Activated T-helper 9 cell treated with anti-CD3 and anti-CD28 coated beads, Interleukin-2, amount 50 U/mL, for 16 hours (primary cell): ENCODE measurements around the gene FAF2.
A peak's percentile ranks its signal among the peaks of the same experiment; 100 is the strongest.
"Not testable (repeated sequence)": the region's sequence is repeated elsewhere in the genome, so short reads cannot be mapped to it uniquely, and the experiment has no call there.

Experiments used
- DNase-seq: peaks from one replicate; pipeline ENCODE4 v3.0.0-alpha.2; 2020; ENCODE audit warnings: low read depth

The FAF2 gene

GRCh38 chr5:176416965-176417364, 31.2 kb upstream of the FAF2 start:
- no peak for DNase-seq

- no peak for DNase-seq
These were observed 29.9 kb upstream of the FAF2 start for GRCh38 chr5:176418251-176418650.

DNA sequence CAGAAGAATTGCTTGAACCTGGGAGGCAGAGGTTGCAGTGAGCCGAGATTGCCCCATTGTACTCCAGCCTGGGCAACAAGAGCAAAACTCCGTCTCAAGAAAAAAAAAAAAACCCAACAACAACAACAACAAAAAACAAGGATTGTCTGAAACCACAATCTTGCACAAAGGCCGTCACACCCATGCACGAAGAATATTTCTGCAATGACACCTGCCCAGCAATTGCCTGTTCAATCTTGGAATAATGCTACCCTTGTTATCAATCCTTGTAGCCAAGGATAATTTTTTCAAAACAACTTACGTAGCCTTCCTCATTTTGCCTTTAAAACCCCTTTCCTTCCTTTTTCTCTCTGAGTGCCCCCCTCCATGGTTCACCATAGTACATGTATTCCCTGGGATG, 28.1 kb upstream of the FAF2 start:
- DNase-seq = no peak

DNA sequence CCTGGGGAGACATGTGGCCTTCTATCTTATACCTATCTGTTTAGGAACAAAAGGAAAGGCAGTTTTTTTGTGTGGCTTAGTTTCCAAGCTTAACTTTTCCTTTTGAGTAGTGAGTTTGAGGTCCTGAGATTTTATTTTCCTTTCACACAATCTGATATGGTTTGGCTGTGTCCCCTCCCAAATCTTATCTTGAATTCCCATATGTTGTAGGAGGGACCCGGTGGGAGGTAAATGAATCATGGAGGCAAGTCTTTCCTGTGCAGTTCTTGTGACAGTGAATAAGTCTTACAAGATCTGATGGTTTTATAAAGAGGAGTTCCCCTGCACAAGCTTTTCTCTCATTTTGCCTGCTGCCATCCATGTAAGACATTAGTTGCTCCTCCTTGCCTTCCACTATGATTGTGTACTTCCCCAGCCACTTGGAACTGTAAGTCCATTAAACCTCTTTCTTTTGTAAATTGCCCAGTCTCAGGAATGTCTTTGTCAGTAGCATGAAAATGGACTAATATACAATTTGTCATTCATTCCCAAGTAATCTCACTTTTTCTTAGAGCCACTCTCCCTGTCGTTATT, 27.1 kb upstream of the FAF2 start:
- DNase-seq = no peak

DNA sequence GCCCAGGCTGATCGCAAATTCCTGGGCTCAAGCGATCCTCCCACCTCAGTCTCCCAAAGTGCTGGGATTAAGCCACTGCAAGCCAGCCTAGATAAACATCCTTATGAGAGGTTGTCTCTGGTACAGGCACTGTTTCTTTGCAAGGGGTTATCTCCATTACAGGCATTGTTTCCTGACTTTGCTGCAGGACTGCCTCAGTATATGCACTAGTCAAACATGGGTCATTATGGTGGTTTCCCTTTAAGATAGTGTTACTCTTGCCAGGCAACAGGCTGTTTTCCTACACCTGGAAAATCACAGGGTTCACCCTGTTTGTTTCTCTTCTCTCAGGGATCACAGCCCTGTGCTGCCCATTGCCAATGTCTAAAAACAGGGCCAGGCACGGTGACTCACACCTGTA, 24.0 kb upstream of the FAF2 start:
- no peak for DNase-seq

- no peak for DNase-seq
These were observed 23.0 kb upstream of the FAF2 start for GRCh38 chr5:176425138-176425537.

DNA sequence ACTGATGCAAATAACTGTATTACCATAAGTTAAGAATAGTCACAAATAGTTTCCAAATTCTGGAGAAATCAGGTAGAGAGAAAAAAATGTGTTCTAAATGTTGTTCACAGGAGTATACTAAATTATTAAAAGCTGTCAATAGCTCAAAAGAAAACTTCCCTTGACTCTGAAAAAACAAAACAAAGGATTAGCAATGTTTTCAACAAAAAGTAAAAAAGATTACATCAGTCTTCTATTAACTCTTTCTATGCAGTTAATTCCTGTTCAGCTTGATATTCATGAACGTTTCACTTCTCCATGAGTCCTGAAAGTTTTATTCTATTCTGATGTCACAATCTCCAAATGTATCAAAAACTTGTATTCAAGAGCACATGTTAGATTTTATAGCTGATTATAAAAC, 22.4 kb upstream of the FAF2 start:
- DNase-seq = no peak

DNA sequence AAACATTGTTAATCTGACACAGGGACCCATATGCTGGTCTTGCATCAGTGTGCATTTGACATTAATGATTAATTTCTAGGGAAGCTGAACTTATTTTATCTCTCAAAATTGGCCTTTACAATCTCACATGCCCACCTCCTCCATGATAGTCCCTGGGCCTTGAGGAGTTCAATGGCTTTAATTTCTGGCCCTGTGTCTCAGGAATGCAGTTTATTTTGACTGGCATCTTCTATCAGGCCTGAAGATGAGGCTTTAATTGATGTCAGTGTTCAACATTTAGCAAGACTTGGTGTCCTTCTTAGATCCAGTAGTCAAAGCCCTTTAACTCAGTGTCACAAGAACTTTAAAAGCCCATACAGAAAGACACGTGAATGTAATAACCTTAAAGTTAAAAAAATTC, 21.3 kb upstream of the FAF2 start:
- DNase-seq = no peak

GRCh38 chr5:176427971-176428370, 20.2 kb upstream of the FAF2 start:
- no peak for DNase-seq

GRCh38 chr5:176429972-176430371, 18.2 kb upstream of the FAF2 start:
- DNase-seq = no peak

DNA sequence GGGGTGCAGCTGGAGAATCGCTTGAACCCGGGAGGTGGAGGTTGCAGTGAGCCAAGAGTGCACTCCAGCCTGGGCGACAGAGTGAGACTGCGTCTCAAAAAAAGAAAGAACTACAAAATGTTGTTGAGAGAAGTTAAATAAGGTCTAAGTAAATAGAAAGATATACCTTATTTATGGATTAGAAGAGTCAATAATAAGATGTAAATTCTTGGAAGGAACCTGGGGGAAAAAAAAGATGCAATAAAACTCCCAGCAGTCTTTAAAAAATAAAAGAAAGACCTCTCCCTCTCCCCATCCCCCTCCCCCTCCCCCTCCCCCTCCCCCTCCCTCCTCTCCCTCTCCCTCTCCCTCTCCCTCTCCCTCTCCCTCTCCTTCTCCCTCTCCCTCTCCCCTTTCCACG, 15.5 kb upstream of the FAF2 start:
- DNase-seq = no peak

DNA sequence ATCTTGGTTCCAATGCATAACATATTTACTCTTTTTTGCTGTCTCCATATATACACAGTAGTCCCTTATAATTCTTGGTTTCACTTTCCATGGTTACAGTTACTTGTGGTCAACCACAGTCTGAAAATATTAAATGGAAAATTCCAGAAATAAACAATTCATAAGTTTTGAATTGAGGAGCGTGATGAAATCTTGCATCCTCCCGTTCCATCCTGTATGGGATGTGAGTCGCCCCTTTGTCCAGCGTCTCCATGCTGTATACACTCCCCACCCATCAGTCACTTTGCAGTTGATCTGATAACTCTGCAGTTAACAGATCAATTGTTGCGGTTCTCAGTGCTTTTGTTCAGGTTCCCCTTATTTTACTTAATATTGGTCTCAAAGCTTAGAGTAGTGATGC, 11.5 kb upstream of the FAF2 start:
- DNase-seq = no peak

- no peak for DNase-seq
These were observed 9.0 kb upstream of the FAF2 start for GRCh38 chr5:176438959-176439757.

GRCh38 chr5:176440927-176441706, 7.1 kb upstream of the FAF2 start:
- DNase-seq = no peak

DNA sequence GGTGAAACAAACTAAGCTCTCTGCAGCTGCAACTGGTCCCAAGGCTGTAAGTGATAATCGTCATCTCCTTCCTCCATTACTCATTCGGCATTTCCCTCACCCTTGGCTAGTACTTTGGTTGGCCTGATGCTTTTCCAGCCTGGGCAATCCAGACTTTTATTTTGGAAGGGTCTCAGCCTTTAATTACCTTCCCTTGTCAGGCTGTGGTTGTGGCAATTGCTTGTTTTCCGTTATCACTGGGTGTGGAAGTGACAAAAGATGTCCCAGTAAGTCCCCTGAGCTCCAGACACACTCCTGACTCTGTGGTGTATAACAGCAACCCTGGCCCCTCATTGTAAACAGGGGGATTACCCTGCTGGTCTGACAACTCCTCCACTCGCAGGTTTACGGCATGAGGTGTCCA, 6.3 kb upstream of the FAF2 start:
- no peak for DNase-seq

- DNase-seq = not testable (repeated sequence)
These were observed 5.3 kb upstream of the FAF2 start for GRCh38 chr5:176442911-176443310.

DNA sequence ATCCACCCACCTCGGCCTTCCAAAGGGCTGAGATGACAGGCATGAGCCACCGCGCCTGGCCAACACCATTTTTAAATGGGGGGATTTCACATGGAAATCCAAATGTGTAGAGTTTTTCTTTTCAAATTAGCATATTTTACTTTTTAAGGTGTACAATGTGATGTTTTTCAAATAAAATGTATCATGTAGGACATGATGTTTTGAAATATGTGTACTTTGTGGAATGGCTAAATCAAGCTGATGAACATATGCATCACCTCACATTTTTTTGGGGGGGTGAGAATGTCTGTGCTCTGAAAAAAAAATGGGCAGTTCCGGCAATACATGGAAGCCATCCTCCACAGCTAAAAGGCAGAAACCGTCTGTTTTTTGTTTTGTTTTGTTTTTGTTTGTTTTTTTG, 3.4 kb upstream of the FAF2 start:
- DNase-seq = no peak

DNA sequence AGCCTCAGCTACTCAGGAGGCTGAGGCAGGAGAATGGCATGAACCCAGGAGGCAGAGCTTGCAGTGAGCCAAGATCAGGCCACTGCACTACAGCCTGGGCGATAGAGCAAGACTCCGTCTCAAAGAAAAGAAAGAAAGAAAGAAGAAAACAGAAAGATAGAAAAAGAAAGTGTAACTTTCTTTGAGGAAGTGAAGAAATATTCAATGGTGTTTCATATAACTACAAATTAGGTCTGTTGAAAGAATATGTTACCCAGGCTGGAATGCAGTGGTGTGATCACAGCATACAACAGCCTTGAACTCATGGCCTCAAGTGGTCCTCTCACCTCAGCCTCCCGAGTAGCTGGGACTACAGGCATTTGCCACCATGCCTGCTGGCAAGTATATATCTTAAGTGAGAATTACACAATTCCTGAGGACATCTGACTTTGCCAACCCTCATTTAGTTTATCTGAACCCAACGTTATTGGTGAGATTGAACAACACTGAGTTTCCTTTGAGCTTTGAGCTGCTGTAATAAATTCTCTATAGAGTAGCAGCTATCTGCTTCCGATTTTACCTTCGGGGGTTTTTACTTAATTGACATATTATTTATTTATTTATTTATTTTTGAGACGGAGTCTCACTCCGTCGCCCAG, 2.0 kb upstream of the FAF2 start:
- no peak for DNase-seq

DNA sequence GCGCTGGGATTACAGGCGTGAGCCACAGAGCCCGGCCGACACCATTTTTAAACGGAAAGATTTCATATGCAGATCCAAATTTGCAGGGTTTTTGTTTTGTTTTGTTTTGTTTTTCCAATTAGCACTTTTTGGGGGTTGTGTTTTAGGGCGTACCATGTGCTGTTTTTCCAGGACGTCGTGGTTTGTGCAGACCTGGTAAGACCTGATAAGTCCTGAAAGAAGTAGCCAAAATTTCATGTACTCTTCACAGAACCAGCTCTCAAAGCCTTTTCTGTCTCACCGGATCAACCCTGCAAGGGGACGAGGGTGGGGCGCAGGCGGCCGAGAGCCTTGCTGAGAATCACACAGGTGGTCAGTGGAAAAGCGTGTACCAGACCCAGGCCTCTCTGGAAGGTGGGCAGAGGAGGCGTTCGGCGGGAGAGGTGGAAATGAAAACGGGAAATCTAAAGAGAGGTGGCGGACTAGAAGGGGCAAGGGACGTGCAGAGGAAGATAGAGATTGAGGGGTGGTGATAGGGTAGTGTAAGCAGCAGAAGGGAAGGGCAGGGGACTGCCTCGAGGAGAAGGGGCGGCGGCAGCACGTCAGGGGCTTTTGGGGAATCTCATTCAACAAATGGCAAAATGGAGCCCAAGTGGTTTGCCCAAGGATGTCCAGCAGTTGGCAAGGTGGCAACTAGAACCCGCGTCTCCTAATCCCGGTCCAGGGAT, 1.1 kb upstream of the FAF2 start:
- no peak for DNase-seq

- peak; percentile 24 for DNase-seq
These were observed 601 bp upstream of the FAF2 start for GRCh38 chr5:176447591-176447977.

- no peak for DNase-seq
These were observed 1.9 kb downstream of the FAF2 start for GRCh38 chr5:176450077-176450476.

- DNase-seq = no peak
These were observed 6.7 kb downstream of the FAF2 start for GRCh38 chr5:176454724-176455394.
